ENCODE data around the gene PIWIL4.
A peak's percentile ranks its signal among the peaks of the same experiment; 100 is the strongest.
"Not testable (repeated sequence)": the region's sequence is repeated elsewhere in the genome, so short reads cannot be mapped to it uniquely, and the experiment has no call there.

PIWIL4 gene

GRCh38 chr11:94639901-94640721 lies 72.9 kb downstream of the PIWIL4 start:
- no peak for DNase-seq

GRCh38 chr11:94641167-94641761 lies 74.1 kb downstream of the PIWIL4 start:
- DNase-seq: no peak

- not testable (repeated sequence) for DNase-seq
Observed at GRCh38 chr11:94643186-94643585, 76.0 kb downstream of the PIWIL4 start.

- DNase-seq: peak in 1 of 2 experiments; percentile 1
Observed at GRCh38 chr11:94647926-94648325, 80.8 kb downstream of the PIWIL4 start.

- DNase-seq: no peak
Observed at GRCh38 chr11:94648789-94649188, 81.6 kb downstream of the PIWIL4 start.

GRCh38 chr11:94649254-94649653 lies 82.1 kb downstream of the PIWIL4 start:
- DNase-seq: no peak

- DNase-seq: no peak
Observed at GRCh38 chr11:94649964-94650623, 82.9 kb downstream of the PIWIL4 start.

GRCh38 chr11:94650756-94651155 lies 83.6 kb downstream of the PIWIL4 start:
- DNase-seq: no peak

GRCh38 chr11:94652735-94653284 lies 85.6 kb downstream of the PIWIL4 start:
- no peak for DNase-seq

GRCh38 chr11:94653561-94653960 lies 86.4 kb downstream of the PIWIL4 start:
- no peak for DNase-seq

- DNase-seq: no peak
Observed at GRCh38 chr11:94654201-94654600, 87.0 kb downstream of the PIWIL4 start.

GRCh38 chr11:94655291-94655690 lies 88.1 kb downstream of the PIWIL4 start:
- no peak for DNase-seq

- DNase-seq: no peak
Observed at GRCh38 chr11:94655956-94656355, 88.8 kb downstream of the PIWIL4 start.

- no peak for DNase-seq
Observed at GRCh38 chr11:94656968-94657367, 89.8 kb downstream of the PIWIL4 start.

GRCh38 chr11:94657629-94658028 lies 90.5 kb downstream of the PIWIL4 start:
- no peak for DNase-seq

GRCh38 chr11:94658386-94658785 lies 91.2 kb downstream of the PIWIL4 start:
- no peak for DNase-seq

- no peak for DNase-seq
Observed at GRCh38 chr11:94658888-94659287, 91.7 kb downstream of the PIWIL4 start.

- no peak for DNase-seq
Observed at GRCh38 chr11:94661444-94661843, 94.3 kb downstream of the PIWIL4 start.

- DNase-seq: no peak
Observed at GRCh38 chr11:94662065-94662779, 95.1 kb downstream of the PIWIL4 start.

GRCh38 chr11:94662846-94663390 lies 95.8 kb downstream of the PIWIL4 start:
- no peak for DNase-seq

GRCh38 chr11:94664346-94664745 lies 97.2 kb downstream of the PIWIL4 start:
- DNase-seq: no peak

- DNase-seq: no peak
Observed at GRCh38 chr11:94665116-94665659, 98.0 kb downstream of the PIWIL4 start.

Data from NCI-H1930 (cell line).